ENCODE measurements around the gene MTHFD1L.
A peak's percentile ranks its signal among the peaks of the same experiment; 100 is the strongest.

MTHFD1L gene

GRCh38 chr6:150991487-150991886 lies 126.0 kb downstream of the MTHFD1L start:
- DNase-seq (ENCODE audit: low spot score) = no peak

- no peak for DNase-seq (ENCODE audit: low spot score)
These were observed 126.8 kb downstream of the MTHFD1L start for GRCh38 chr6:150992262-150992661.

- no peak for DNase-seq (ENCODE audit: low spot score)
These were observed 127.2 kb downstream of the MTHFD1L start for GRCh38 chr6:150992703-150993102.

GRCh38 chr6:150993253-150993652 lies 127.8 kb downstream of the MTHFD1L start:
- DNase-seq (ENCODE audit: low spot score) = no peak

GRCh38 chr6:150994026-150994425 lies 128.5 kb downstream of the MTHFD1L start:
- no peak for DNase-seq (ENCODE audit: low spot score)

GRCh38 chr6:150996968-150997367 lies 131.5 kb downstream of the MTHFD1L start:
- no peak for DNase-seq (ENCODE audit: low spot score)

GRCh38 chr6:150999107-150999506 lies 133.6 kb downstream of the MTHFD1L start:
- no peak for DNase-seq (ENCODE audit: low spot score)

GRCh38 chr6:150999576-150999975 lies 134.1 kb downstream of the MTHFD1L start:
- no peak for DNase-seq (ENCODE audit: low spot score)

GRCh38 chr6:151001387-151002056 lies 136.0 kb downstream of the MTHFD1L start:
- no peak for DNase-seq (ENCODE audit: low spot score)

GRCh38 chr6:151002057-151002450 lies 136.6 kb downstream of the MTHFD1L start:
- DNase-seq (ENCODE audit: low spot score) = no peak

GRCh38 chr6:151002491-151002935 lies 137.0 kb downstream of the MTHFD1L start:
- no peak for DNase-seq (ENCODE audit: low spot score)

GRCh38 chr6:151004383-151005024 lies 139.0 kb downstream of the MTHFD1L start:
- no peak for DNase-seq (ENCODE audit: low spot score)

- no peak for DNase-seq (ENCODE audit: low spot score)
These were observed 139.7 kb downstream of the MTHFD1L start for GRCh38 chr6:151005164-151005563.

GRCh38 chr6:151005896-151006632 lies 140.6 kb downstream of the MTHFD1L start:
- DNase-seq (ENCODE audit: low spot score) = no peak

GRCh38 chr6:151007076-151007475 lies 141.6 kb downstream of the MTHFD1L start:
- no peak for DNase-seq (ENCODE audit: low spot score)

- DNase-seq (ENCODE audit: low spot score) = no peak
These were observed 142.4 kb downstream of the MTHFD1L start for GRCh38 chr6:151007922-151008321.

GRCh38 chr6:151008425-151008824 lies 142.9 kb downstream of the MTHFD1L start:
- no peak for DNase-seq (ENCODE audit: low spot score)

- no peak for DNase-seq (ENCODE audit: low spot score)
These were observed 144.1 kb downstream of the MTHFD1L start for GRCh38 chr6:151009576-151009975.

- DNase-seq (ENCODE audit: low spot score) = no peak
These were observed 144.6 kb downstream of the MTHFD1L start for GRCh38 chr6:151010071-151010470.

- no peak for DNase-seq (ENCODE audit: low spot score)
These were observed 147.1 kb downstream of the MTHFD1L start for GRCh38 chr6:151012321-151013294.

GRCh38 chr6:151014404-151015100 lies 149.1 kb downstream of the MTHFD1L start:
- peak; percentile 76 for DNase-seq (ENCODE audit: low spot score)

Measured in Ammon's horn (tissue), 1 donor.